AG09309 (cell line): ENCODE measurements around the gene CHAF1B.

Source experiments
- DNase-seq: peaks from one replicate; pipeline ENCODE4 v3.0.0-alpha.2; 2010; ENCODE audit warnings: low read depth
- H3K4me3 ChIP-seq: 2 replicates; pipeline ENCODE4 v1.5.1; 2011; ENCODE audit warnings: mild to moderate bottlenecking, low read depth, low read length, moderate library complexity; ENCODE audit not compliant: control insufficient read depth
- CTCF ChIP-seq: IDR thresholded peaks from 2 replicates; pipeline ENCODE4 v1.5.1; 2011; ENCODE audit warnings: mild to moderate bottlenecking, low read depth, low read length, inconsistent platforms; ENCODE audit not compliant: insufficient read depth, control insufficient read depth; ENCODE audit errors: missing control alignments

Gene CHAF1B

GRCh38 chr21:36464590-36464989 lies 79.4 kb downstream of the CHAF1B start:
- DNase-seq, result no peak
- no peak for TF ChIP-seq CTCF
- H3K4me3 ChIP-seq, result no peak overlapping the region

GRCh38 chr21:36465478-36465877 lies 80.3 kb downstream of the CHAF1B start:
- H3K4me3 ChIP-seq, result no peak overlapping the region
- TF ChIP-seq CTCF, result no peak
- no peak for DNase-seq

GRCh38 chr21:36466061-36466511 lies 80.9 kb downstream of the CHAF1B start:
- TF ChIP-seq CTCF, result no peak
- no peak for DNase-seq
- H3K4me3 ChIP-seq, result no peak overlapping the region
